ENCODE data around the gene XPNPEP2. TPM values are rescaled to one million over a fixed set of nuclear protein-coding genes. Genes with fewer than 3 reads are reported as not detected.

XPNPEP2 gene
- total RNA-seq, 1 donor from 2014 or later: 4.0 TPM

DNA sequence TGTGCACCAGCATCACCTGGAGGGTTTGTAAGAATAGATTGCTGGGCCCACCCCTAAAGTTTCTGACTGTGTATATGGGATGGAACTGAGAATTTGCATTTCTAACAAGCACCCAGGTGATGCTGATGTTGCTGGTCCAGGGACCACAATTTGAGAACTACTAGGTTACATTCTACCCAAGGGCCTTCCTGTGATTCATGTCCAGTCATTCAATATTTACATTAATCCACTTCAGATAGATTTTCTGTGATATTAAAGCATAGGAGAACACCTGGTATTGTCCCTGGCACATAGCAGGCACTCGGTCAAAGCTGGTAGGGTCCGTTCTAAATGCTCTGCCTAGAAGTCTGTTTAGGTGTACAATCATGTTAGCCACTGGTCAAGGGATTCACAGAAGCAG is 19.5 kb upstream of the XPNPEP2 start:
- Mint-ChIP-seq H3K27me3 (ENCODE audit: low read depth) (peaks cover 2% of the 10 kb centered on the region), H3K4me3 (no peak overlapping the region), H3K4me1 (no peaks in the 10 kb centered on the region), H3K36me3 (no peaks in the 10 kb centered on the region), H3K9me3 (peaks cover 8% of the 10 kb centered on the region), H3K27ac (no peak overlapping the region)
- no peak for DNase-seq (ENCODE audit: low spot score in 2 of 2, unreplicated experiment in 2 of 2)
- TF ChIP-seq, protein P1, sequence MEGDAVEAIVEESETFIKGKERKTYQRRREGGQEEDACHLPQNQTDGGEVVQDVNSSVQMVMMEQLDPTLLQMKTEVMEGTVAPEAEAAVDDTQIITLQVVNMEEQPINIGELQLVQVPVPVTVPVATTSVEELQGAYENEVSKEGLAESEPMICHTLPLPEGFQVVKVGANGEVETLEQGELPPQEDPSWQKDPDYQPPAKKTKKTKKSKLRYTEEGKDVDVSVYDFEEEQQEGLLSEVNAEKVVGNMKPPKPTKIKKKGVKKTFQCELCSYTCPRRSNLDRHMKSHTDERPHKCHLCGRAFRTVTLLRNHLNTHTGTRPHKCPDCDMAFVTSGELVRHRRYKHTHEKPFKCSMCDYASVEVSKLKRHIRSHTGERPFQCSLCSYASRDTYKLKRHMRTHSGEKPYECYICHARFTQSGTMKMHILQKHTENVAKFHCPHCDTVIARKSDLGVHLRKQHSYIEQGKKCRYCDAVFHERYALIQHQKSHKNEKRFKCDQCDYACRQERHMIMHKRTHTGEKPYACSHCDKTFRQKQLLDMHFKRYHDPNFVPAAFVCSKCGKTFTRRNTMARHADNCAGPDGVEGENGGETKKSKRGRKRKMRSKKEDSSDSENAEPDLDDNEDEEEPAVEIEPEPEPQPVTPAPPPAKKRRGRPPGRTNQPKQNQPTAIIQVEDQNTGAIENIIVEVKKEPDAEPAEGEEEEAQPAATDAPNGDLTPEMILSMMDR (IDR thresholded peaks at IDR 0.05; ENCODE audit: unreplicated experiment): no peak

DNA sequence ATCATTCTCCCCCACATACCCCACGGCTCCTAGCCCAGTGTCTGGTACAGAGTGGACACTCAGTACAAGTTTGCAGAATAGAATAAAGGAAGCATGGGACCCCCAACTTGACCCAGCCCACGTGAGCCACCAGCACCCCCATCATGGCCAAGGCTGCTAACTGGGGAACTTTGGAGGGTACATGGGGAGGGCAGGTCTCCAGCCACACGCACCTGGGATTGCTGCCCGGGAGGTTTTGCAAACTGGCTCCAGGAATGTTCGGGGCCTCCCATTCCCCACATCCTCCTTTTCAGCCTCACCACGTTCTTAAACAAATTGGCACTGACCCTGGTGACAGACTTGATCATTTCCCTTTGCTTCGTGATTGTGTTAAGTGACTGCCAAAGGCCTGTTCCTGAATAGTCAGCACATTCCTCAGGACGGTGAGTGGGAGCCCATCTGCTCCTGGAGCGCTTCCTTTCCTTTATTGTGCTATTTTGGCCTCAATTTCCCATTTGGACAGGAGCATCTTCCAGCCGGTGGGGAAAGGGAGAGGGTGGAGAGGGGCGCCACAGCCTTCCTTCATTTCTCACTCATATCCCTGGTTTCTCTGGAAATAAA is 18.7 kb upstream of the XPNPEP2 start:
- Mint-ChIP-seq H3K4me3 (no peak overlapping the region), H3K36me3 (no peaks in the 10 kb centered on the region), H3K4me1 (no peaks in the 10 kb centered on the region), H3K27ac (no peak overlapping the region), H3K27me3 (ENCODE audit: low read depth) (peaks cover 2% of the 10 kb centered on the region), H3K9me3 (peaks cover 11% of the 10 kb centered on the region)
- TF ChIP-seq, protein P1 (IDR thresholded peaks at IDR 0.05; ENCODE audit: unreplicated experiment): no peak
- no peak for DNase-seq (ENCODE audit: low spot score in 2 of 2, unreplicated experiment in 2 of 2)

DNA sequence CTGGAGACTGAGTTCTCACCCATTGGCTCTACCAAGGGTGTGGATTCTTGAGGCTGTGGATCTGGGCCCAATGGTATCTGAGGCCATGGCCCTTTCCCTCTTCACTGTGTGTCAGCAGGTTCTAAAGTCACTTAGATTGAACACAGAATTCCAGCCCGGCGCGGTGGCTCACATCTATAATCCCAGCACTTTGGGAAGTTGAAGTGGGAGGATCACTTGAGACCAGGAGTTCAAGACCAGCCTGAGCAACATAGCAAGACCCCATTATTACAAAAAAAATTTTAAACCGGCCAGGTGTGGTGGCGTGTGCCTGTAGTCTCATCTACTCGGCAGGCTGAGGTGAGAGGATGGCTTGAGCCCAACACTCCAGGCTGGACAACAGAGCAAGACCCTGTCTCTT is 18.0 kb upstream of the XPNPEP2 start:
- peak in 1 of 2 experiments; percentile 25 for DNase-seq (ENCODE audit: low spot score in 2 of 2, unreplicated experiment in 2 of 2)
- Mint-ChIP-seq H3K4me3 (no peak overlapping the region), H3K27me3 (ENCODE audit: low read depth) (peaks cover 2% of the 10 kb centered on the region), H3K9me3 (peaks cover 11% of the 10 kb centered on the region), H3K4me1 (no peaks in the 10 kb centered on the region), H3K36me3 (no peaks in the 10 kb centered on the region), H3K27ac (no peak overlapping the region)
- TF ChIP-seq, protein P1 (IDR thresholded peaks at IDR 0.05; ENCODE audit: unreplicated experiment): no peak

DNA sequence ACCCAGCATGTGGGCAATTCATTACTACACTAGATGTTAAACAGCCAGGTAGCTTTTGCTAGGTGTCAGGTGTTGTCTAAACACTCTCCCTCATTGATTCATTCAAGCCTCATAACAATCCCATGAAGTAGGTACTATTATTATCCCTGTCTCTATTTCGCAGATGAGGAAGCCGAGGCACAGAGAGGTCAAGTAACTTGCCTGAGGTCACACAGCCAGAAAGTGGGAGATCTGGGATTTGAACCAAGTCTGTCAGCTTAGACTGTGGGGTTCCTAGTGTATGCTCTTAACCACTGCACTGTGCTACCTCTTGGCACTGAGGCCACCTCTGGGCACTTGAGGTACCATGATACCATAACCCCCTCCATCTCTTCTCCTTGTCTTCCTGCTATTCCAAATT is 17.4 kb upstream of the XPNPEP2 start:
- no peak overlapping the region for H3K27ac Mint-ChIP-seq
- H3K4me3 Mint-ChIP-seq: no peak overlapping the region
- H3K27me3 Mint-ChIP-seq (ENCODE audit: low read depth): peaks cover 2% of the 10 kb centered on the region
- peak in 1 of 2 experiments; percentile 2 for DNase-seq (ENCODE audit: low spot score in 2 of 2, unreplicated experiment in 2 of 2)
- H3K36me3 Mint-ChIP-seq: no peaks in the 10 kb centered on the region
- H3K9me3 Mint-ChIP-seq: peaks cover 11% of the 10 kb centered on the region
- TF ChIP-seq, protein P1 (IDR thresholded peaks at IDR 0.05; ENCODE audit: unreplicated experiment): no peak
- no peaks in the 10 kb centered on the region for H3K4me1 Mint-ChIP-seq

DNA sequence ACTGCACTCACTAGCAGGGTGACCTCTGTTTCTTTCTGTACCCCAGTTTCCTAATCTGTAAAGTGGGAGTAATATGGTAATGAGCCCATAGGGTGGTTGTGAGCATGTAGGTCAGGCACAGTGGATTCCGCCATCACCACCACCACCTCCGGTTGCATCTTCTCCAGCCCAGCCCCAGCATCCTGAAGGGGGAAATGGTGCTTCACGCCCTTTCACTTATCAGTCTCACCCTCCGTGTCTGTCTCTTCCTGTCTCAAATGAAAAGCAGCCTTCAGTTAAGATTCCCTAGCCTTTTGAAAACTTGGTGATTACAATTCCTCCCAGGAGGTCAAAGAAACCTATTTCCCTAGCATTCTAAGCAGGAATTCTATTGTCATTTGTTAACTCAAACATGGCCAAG is 16.9 kb upstream of the XPNPEP2 start:
- peaks cover 11% of the 10 kb centered on the region for H3K9me3 Mint-ChIP-seq
- no peaks in the 10 kb centered on the region for H3K36me3 Mint-ChIP-seq
- peaks cover 2% of the 10 kb centered on the region for H3K27me3 Mint-ChIP-seq (ENCODE audit: low read depth)
- no peak overlapping the region for H3K4me3 Mint-ChIP-seq
- no peak for DNase-seq (ENCODE audit: low spot score in 2 of 2, unreplicated experiment in 2 of 2)
- TF ChIP-seq, protein P1 (IDR thresholded peaks at IDR 0.05; ENCODE audit: unreplicated experiment): no peak
- H3K4me1 Mint-ChIP-seq: no peaks in the 10 kb centered on the region
- H3K27ac Mint-ChIP-seq: no peak overlapping the region

DNA sequence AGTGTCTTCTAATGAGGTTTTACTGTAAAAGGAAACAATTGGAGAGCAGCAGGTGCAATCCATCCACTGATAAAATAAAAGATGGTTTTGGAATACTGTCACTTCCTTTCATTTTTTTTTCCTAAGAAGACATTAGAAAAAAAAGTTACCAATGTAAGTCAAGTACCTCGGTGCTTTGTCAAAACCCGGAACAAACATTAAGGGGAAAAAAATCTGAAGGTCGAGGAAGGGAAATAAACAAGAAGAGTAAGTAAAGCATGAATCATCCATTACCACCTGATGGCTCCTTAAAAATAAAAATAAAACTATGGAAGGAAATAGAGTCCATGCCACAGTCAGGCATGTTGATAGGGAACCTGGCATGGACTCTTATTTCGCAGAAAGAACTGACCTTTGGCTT is 15.3 kb upstream of the XPNPEP2 start:
- peaks cover 2% of the 10 kb centered on the region for H3K27me3 Mint-ChIP-seq (ENCODE audit: low read depth)

More for the DNA sequence above, 15.3 kb upstream of the XPNPEP2 start:
- DNase-seq (ENCODE audit: low spot score in 2 of 2, unreplicated experiment in 2 of 2): no peak
- no peaks in the 10 kb centered on the region for H3K36me3 Mint-ChIP-seq
- H3K27ac Mint-ChIP-seq: no peak overlapping the region
- H3K4me1 Mint-ChIP-seq: no peaks in the 10 kb centered on the region
- TF ChIP-seq, protein P1 (IDR thresholded peaks at IDR 0.05; ENCODE audit: unreplicated experiment): no peak
- H3K9me3 Mint-ChIP-seq: peaks cover 11% of the 10 kb centered on the region
- H3K4me3 Mint-ChIP-seq: no peak overlapping the region
